HepG2 (cell line): ENCODE measurements around the gene NT5M. TPM values are rescaled to one million over a fixed set of nuclear protein-coding genes. Genes with fewer than 3 reads are reported as not detected.

ENCODE experiments used
- CEBPB ChIP-seq: IDR thresholded peaks from 2 replicates; pipeline ENCODE4 v1.6.1; 2011; ENCODE audit warnings: low read depth, low read length, improper control_type of control experiment, borderline replicate concordance
- FOXP1 ChIP-seq, 2 experiments: fragments of 450-650 bp in 1 of 2; IDR thresholded peaks; 2 replicates each; pipeline ENCODE4 v1.6.1; 2017 to 2018; ENCODE audit warnings: antibody characterized with exemption in 1 of 2
- KDM5A ChIP-seq: fragments of 200-600 bp; sonication (generic); IDR thresholded peaks from 2 replicates; pipeline ENCODE4 v1.7.0; 2018; ENCODE audit warnings: antibody characterized with exemption, mild to moderate bottlenecking, low read length, borderline replicate concordance
- NFATC3 ChIP-seq: sonication (generic); formaldehyde crosslinking; IDR thresholded peaks from 2 replicates; pipeline ENCODE4 v1.5.1; 2020; ENCODE audit warnings: mild to moderate bottlenecking, missing genetic modification reagents
- SYNCRIP ChIP-seq: fragments of 200-400 bp; formaldehyde crosslinking; IDR thresholded peaks from 2 replicates; pipeline ENCODE4 v1.6.1; 2018; ENCODE audit warnings: mild to moderate bottlenecking, low read depth, low read length; ENCODE audit not compliant: insufficient read depth
- YEATS4 ChIP-seq: sonication (generic); formaldehyde crosslinking; IDR thresholded peaks from 2 replicates; pipeline ENCODE4 v1.4.0; 2020; ENCODE audit warnings: missing genetic modification reagents, borderline replicate concordance
- ZBTB42 ChIP-seq: sonication (generic); formaldehyde crosslinking; IDR thresholded peaks from 2 replicates; pipeline ENCODE4 v1.5.0; 2020; ENCODE audit warnings: mild to moderate bottlenecking, missing genetic modification reagents
- ZFP82 ChIP-seq: sonication (generic); formaldehyde crosslinking; IDR thresholded peaks from 2 replicates; pipeline ENCODE4 v1.5.1; 2020; ENCODE audit warnings: mild to moderate bottlenecking, missing genetic modification reagents, borderline replicate concordance
- ZIK1 ChIP-seq: sonication (generic); formaldehyde crosslinking; IDR thresholded peaks from 2 replicates; pipeline ENCODE4 v1.5.0; 2020; ENCODE audit warnings: mild to moderate bottlenecking, low read depth, missing genetic modification reagents, borderline replicate concordance
- ZKSCAN8 ChIP-seq: IDR thresholded peaks from 2 replicates; pipeline ENCODE4 v1.6.1; 2016; ENCODE audit warnings: borderline replicate concordance, missing genetic modification reagents, missing compliant biosample characterization
- ZMAT3 ChIP-seq: sonication (generic); formaldehyde crosslinking; conservative IDR thresholded peaks from 2 replicates; pipeline ENCODE4 v1.7.0; 2021; ENCODE audit warnings: missing genetic modification reagents
- ZNF329 ChIP-seq: sonication (generic); formaldehyde crosslinking; IDR thresholded peaks from 2 replicates; pipeline ENCODE4 v1.9.0; 2021; ENCODE audit warnings: low read depth, mild to moderate bottlenecking, missing genetic modification reagents
- ZNF543 ChIP-seq: sonication (generic); formaldehyde crosslinking; IDR thresholded peaks from 2 replicates; pipeline ENCODE4 v1.4.0; 2020; ENCODE audit warnings: mild to moderate bottlenecking, missing genetic modification reagents
- ZNF652 ChIP-seq: IDR thresholded peaks from 2 replicates; pipeline ENCODE4 v1.6.1; 2016; ENCODE audit warnings: low read depth, borderline replicate concordance
- ZNF747 ChIP-seq: sonication (generic); formaldehyde crosslinking; IDR thresholded peaks from 2 replicates; pipeline ENCODE4 v1.8.1; 2023; ENCODE audit warnings: missing genetic modification reagents, mild to moderate bottlenecking, borderline replicate concordance
- ZNF772 ChIP-seq: sonication (generic); formaldehyde crosslinking; IDR thresholded peaks from 2 replicates; pipeline ENCODE4 v1.5.0; 2020; ENCODE audit warnings: mild to moderate bottlenecking, missing genetic modification reagents
- ZNF879 ChIP-seq: sonication (generic); formaldehyde crosslinking; IDR thresholded peaks from 2 replicates; pipeline ENCODE4 v1.8.1; 2023; ENCODE audit warnings: missing genetic modification reagents
- polyA plus RNA-seq, 8 experiments: library from polyadenylated mRNA; depleted of rRNA in 3 of 8; stranded (reverse) in 7 of 8; unstranded in 1 of 8; fragments of >200 nt; fragmentation: Illumina TruSeq in 4 of 8; extraction: Trizol in 4 of 8; gene quantifications; 2 replicates each; pipeline versions ENCODE4 v1.2.1 to v1.2.3, GENCODE V29; 2011 to 2016; ENCODE audit warnings: low read depth in 4 of 8, missing spikeins in 1 of 8, mixed read lengths in 1 of 8; ENCODE audit not compliant: insufficient read depth in 1 of 8
- total RNA-seq, 5 experiments: library from RNA; depleted of rRNA; stranded (reverse); fragments of >200 nt; fragmentation: Illumina TruSeq; extraction: Trizol; gene quantifications; 2 replicates each; pipeline ENCODE4 v1.2.3, GENCODE V29; 2016; ENCODE audit warnings: low read depth in 1 of 5
- TF ChIP-seq, protein P1 (sequence below): sonication (generic); formaldehyde crosslinking; IDR thresholded peaks from 2 replicates; pipeline ENCODE4 v1.8.0; 2022; ENCODE audit warnings: missing genetic modification reagents, mild to moderate bottlenecking, inconsistent platforms, borderline replicate concordance
- TF ChIP-seq, protein P2 (sequence below): sonication (generic); formaldehyde crosslinking; IDR thresholded peaks from 2 replicates; pipeline ENCODE4 v1.5.0; 2020; ENCODE audit warnings: mild to moderate bottlenecking, low read depth, missing genetic modification reagents, borderline replicate concordance
- TF ChIP-seq, protein P3 (sequence below): sonication (generic); formaldehyde crosslinking; IDR thresholded peaks from 2 replicates; pipeline ENCODE4 v1.9.0; 2021; ENCODE audit warnings: missing genetic modification reagents, mild to moderate bottlenecking, borderline replicate concordance
- TF ChIP-seq, protein P4 (sequence below): sonication (generic); formaldehyde crosslinking; IDR thresholded peaks from 2 replicates; pipeline ENCODE4 v1.5.0; 2020; ENCODE audit warnings: mild to moderate bottlenecking, missing genetic modification reagents
- TF ChIP-seq, protein P5 (sequence below): sonication (generic); formaldehyde crosslinking; IDR thresholded peaks from 2 replicates; pipeline ENCODE4 v1.9.0; 2021; ENCODE audit warnings: missing genetic modification reagents, mild to moderate bottlenecking, borderline replicate concordance
- TF ChIP-seq, protein P6 (sequence below): sonication (generic); formaldehyde crosslinking; IDR thresholded peaks from 2 replicates; pipeline ENCODE4 v1.4.0; 2020; ENCODE audit warnings: missing genetic modification reagents

The NT5M gene
- total and polyA plus RNA-seq, 2 of the 13 experiments (the other 11 are each of a cell fraction or from before 2014, with no cell fraction given): 0.55 to 0.78 TPM

DNA sequence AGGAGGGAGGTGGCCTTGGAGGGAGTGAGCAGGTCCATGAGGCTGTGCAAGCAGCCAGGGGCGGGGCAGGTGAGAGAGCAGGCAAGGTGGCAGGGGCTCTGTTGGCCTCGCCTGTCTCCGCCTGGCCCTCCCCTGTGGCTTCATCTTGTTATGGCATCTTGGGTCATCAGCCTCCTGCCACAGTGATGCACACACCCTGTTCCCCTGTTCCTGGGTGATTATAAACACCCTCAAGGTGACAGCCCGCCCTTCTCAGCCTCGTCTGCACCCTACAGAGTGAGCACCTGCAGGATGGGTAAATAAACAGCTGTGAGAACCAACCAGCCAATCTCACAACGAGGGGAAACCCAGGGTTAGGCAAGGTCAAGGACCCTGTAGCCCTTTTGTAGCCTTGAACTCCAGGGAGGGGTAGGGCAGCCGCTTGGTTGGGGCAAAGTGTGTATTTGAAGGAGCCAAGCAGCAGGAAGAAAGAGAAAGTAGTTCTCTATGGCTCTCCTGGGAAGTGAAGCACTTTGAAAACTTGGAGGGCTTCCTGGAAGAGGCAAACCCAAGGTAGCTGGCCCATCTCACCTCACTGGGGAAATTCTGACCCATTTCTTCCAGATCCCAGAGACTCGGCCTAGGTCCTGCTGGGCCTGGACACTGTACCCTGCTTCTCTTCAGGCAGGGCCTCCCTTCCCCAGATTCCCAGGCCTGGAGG is 60.6 kb downstream of the NT5M start (continued):
- TF ChIP-seq, protein P1, sequence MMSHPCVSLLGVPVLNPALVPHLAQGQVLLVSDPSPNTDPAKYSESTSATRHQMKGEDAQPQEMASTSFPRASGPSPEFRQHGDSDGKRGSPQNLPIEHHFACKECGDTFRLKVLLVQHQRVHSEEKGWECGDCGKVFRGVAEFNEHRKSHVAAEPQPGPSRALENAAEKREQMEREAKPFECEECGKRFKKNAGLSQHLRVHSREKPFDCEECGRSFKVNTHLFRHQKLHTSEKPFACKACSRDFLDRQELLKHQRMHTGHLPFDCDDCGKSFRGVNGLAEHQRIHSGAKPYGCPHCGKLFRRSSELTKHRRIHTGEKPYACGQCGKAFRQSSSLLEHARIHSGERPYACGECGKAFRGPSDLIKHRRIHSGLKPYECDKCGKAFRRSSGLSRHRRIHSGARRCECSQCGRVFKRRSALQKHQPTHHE (CRISPR knock-in tag): no peak
- TF ChIP-seq, protein P2, sequence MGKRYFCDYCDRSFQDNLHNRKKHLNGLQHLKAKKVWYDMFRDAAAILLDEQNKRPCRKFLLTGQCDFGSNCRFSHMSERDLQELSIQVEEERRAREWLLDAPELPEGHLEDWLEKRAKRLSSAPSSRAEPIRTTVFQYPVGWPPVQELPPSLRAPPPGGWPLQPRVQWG (CRISPR knock-in tag): no peak
- TF ChIP-seq ZIK1 (no peak), KDM5A (no peak), ZNF747 (CRISPR knock-in tag) (no peak), ZNF329 (CRISPR knock-in tag) (no peak), YEATS4 (CRISPR knock-in tag) (no peak), FOXP1 (IDR thresholded peaks at IDR 0.05) (no peak), FOXP1 (CRISPR knock-in tag; IDR thresholded peaks at IDR 0.05) (0 out of 2 replicates have a peak, but pooled peaks have one; percentile 48), ZMAT3 (CRISPR knock-in tag) (no peak), ZNF879 (no peak), ZNF543 (CRISPR knock-in tag) (no peak), ZBTB42 (no peak), SYNCRIP (no peak), ZKSCAN8 (CRISPR knock-in tag) (no peak), ZNF652 (CRISPR knock-in tag) (no peak), ZNF772 (no peak), NFATC3 (CRISPR knock-in tag) (no peak), ZFP82 (no peak), CEBPB (no peak)
- TF ChIP-seq, protein P3, sequence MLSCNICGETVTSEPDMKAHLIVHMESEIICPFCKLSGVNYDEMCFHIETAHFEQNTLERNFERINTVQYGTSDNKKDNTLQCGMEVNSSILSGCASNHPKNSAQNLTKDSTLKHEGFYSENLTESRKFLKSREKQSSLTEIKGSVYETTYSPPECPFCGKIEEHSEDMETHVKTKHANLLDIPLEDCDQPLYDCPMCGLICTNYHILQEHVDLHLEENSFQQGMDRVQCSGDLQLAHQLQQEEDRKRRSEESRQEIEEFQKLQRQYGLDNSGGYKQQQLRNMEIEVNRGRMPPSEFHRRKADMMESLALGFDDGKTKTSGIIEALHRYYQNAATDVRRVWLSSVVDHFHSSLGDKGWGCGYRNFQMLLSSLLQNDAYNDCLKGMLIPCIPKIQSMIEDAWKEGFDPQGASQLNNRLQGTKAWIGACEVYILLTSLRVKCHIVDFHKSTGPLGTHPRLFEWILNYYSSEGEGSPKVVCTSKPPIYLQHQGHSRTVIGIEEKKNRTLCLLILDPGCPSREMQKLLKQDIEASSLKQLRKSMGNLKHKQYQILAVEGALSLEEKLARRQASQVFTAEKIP (CRISPR knock-in tag): no peak
- TF ChIP-seq, protein P4, sequence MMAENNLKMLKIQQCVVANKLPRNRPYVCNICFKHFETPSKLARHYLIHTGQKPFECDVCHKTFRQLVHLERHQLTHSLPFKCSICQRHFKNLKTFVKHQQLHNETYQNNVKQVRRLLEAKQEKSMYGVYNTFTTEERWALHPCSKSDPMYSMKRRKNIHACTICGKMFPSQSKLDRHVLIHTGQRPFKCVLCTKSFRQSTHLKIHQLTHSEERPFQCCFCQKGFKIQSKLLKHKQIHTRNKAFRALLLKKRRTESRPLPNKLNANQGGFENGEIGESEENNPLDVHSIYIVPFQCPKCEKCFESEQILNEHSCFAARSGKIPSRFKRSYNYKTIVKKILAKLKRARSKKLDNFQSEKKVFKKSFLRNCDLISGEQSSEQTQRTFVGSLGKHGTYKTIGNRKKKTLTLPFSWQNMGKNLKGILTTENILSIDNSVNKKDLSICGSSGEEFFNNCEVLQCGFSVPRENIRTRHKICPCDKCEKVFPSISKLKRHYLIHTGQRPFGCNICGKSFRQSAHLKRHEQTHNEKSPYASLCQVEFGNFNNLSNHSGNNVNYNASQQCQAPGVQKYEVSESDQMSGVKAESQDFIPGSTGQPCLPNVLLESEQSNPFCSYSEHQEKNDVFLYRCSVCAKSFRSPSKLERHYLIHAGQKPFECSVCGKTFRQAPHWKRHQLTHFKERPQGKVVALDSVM (CRISPR knock-in tag): no peak
- TF ChIP-seq, protein P5, sequence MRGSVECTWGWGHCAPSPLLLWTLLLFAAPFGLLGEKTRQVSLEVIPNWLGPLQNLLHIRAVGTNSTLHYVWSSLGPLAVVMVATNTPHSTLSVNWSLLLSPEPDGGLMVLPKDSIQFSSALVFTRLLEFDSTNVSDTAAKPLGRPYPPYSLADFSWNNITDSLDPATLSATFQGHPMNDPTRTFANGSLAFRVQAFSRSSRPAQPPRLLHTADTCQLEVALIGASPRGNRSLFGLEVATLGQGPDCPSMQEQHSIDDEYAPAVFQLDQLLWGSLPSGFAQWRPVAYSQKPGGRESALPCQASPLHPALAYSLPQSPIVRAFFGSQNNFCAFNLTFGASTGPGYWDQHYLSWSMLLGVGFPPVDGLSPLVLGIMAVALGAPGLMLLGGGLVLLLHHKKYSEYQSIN (CRISPR knock-in tag): no peak
- TF ChIP-seq, protein P6, sequence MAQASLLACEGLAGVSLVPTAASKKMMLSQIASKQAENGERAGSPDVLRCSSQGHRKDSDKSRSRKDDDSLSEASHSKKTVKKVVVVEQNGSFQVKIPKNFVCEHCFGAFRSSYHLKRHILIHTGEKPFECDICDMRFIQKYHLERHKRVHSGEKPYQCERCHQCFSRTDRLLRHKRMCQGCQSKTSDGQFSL (CRISPR knock-in tag): no peak
